Endodermal cell (in vitro differentiated cells): Measurements from ENCODE around the gene ARIH2. TPM values are rescaled to one million over a fixed set of nuclear protein-coding genes. Genes with fewer than 3 reads are reported as not detected.

ENCODE experiments used
- DNase-seq: peaks from one replicate; pipeline ENCODE4 v3.0.0-alpha.2; 2017
- H3K27ac ChIP-seq: 2 replicates; pipeline ENCODE4 v1.5.1; 2013; ENCODE audit warnings: mild to moderate bottlenecking, low read depth, low read length, moderate library complexity
- H3K27me3 ChIP-seq: 2 replicates; pipeline ENCODE4 v1.6.1; 2013; ENCODE audit warnings: mild to moderate bottlenecking, low read length, moderate library complexity; ENCODE audit not compliant: insufficient read depth, control insufficient read depth, poor library complexity, severe bottlenecking
- H3K36me3 ChIP-seq: 2 replicates; pipeline ENCODE4 v1.7.0; 2013; ENCODE audit warnings: mild to moderate bottlenecking, low read length, moderate library complexity; ENCODE audit not compliant: control insufficient read depth, insufficient read depth
- H3K4me1 ChIP-seq: one replicate; pipeline ENCODE4 v1.7.0; 2013; ENCODE audit warnings: low read length; ENCODE audit not compliant: control insufficient read depth, insufficient read depth
- H3K4me3 ChIP-seq: 2 replicates; pipeline ENCODE4 v1.5.1; 2013; ENCODE audit warnings: mild to moderate bottlenecking, low read length, moderate library complexity
- H3K9ac ChIP-seq: 2 replicates; pipeline ENCODE4 v1.6.1; 2013; ENCODE audit warnings: mild to moderate bottlenecking, low read length, moderate library complexity; ENCODE audit not compliant: poor library complexity, severe bottlenecking; ENCODE audit errors: extremely low read depth
- H3K9me3 ChIP-seq: 2 replicates; pipeline ENCODE4 v1.6.1; 2013; ENCODE audit warnings: mild to moderate bottlenecking, low read length, moderate library complexity; ENCODE audit not compliant: control insufficient read depth
- H3K27ac Mint-ChIP-seq: 2 replicates; pipeline ENCODE4 v1.8.0; 2020; ENCODE audit warnings: mixed read lengths
- H3K27me3 Mint-ChIP-seq: 2 replicates; pipeline ENCODE4 v1.8.0; 2021; ENCODE audit warnings: mild to moderate bottlenecking, mixed read lengths; ENCODE audit not compliant: insufficient read depth
- H3K36me3 Mint-ChIP-seq: 2 replicates; pipeline ENCODE4 v1.8.0; 2020; ENCODE audit warnings: low read depth, mixed read lengths
- H3K4me1 Mint-ChIP-seq: 2 replicates; pipeline ENCODE4 v1.8.0; 2020; ENCODE audit warnings: mixed read lengths
- H3K4me3 Mint-ChIP-seq: 2 replicates; pipeline ENCODE4 v1.8.0; 2020; ENCODE audit warnings: mild to moderate bottlenecking, moderate library complexity, mixed read lengths
- H3K9me3 Mint-ChIP-seq: 2 replicates; pipeline ENCODE4 v1.8.0; 2020; ENCODE audit warnings: mild to moderate bottlenecking, mixed read lengths
- CTCF ChIP-seq: fragments of 200-600 bp; sonication (generic); conservative IDR thresholded peaks from 2 replicates; pipeline ENCODE4 v1.5.0; 2021; ENCODE audit warnings: antibody characterized with exemption, mild to moderate bottlenecking
- WGBS, 2 experiments: methylation state at CpG; one replicate each; pipeline versions ENCODE4 v1.1.5 to v1.1.7; 2013; ENCODE audit warnings: missing lambda C conversion rate in 2 of 2, mixed read lengths in 1 of 2; ENCODE audit not compliant: insufficient coverage in 1 of 2, insufficient read length in 1 of 2; 5-methylcytosine and 5-hydroxymethylcytosine counted together
- microRNA-seq: library from miRNA; unstranded; fragments of <30 nt; microRNA quantifications from one replicate; pipeline ENCODE4 v1.2.0, GENCODE V29; 2020; ENCODE audit warnings: borderline microRNAs expressed
- total RNA-seq, 2 donors: library from RNA; stranded (reverse); fragmentation: NEBNext Ultra II Directional in 1 of 2; extraction: Animal tissue kit (Norgen Biotek cat#: 25700) in 1 of 2; gene quantifications; 2 replicates in 1 of 2; 3 replicates in 1 of 2; pipeline ENCODE4 v1.2.1, GENCODE V29; 2021

Gene ARIH2
- total RNA-seq, 2 donors from 2014 or later = 86.6 to 113 TPM

GRCh38 chr3:49035281-49035680, 116.6 kb downstream of the ARIH2 start:
- H3K9ac ChIP-seq = no peak overlapping the region
- DNase-seq = no peak
- H3K9me3 ChIP-seq = no peaks in the 10 kb centered on the region
- Mint-ChIP-seq H3K36me3 (peaks cover 63% of the 10 kb centered on the region), H3K4me3 (no peak overlapping the region), H3K27me3 (no peaks in the 10 kb centered on the region), H3K4me1 (no peaks in the 10 kb centered on the region), H3K9me3 (no peaks in the 10 kb centered on the region), H3K27ac (no peak overlapping the region)
- peaks cover 62% of the 10 kb centered on the region for H3K36me3 ChIP-seq
- 91 to 92% methylated on average over 3 of the region's 3 CpGs for WGBS, 2 experiments
- no peak overlapping the region for H3K27ac ChIP-seq
- no peaks in the 10 kb centered on the region for H3K4me1 ChIP-seq
- no peaks in the 10 kb centered on the region for H3K27me3 ChIP-seq
- no peak overlapping the region for H3K4me3 ChIP-seq
- TF ChIP-seq CTCF = no peak

Small RNA genes within 50 kb of the gene (microRNA-seq; reads per million reads assigned to microRNA genes)
- gene MIR191 (1,572 reads per million, percentile 95 among the genes with 10 or more reads in this experiment), gene MIR425 (1,519 reads per million, percentile 95 among the genes with 10 or more reads in this experiment)

Other genes starting within 250 kb of the ARIH2 start
- gene NCKIPSD, start 232.9 kb upstream of the ARIH2 start, total RNA-seq = 10 to 100 TPM; 30.9 to 32.5 TPM
- 100 to 1,000 TPM; 104 to 127 TPM for gene IP6K2, start 201.6 kb upstream of the ARIH2 start, total RNA-seq
- 10 to 100 TPM; 38.9 to 41.2 TPM for gene PRKAR2A, start 71.0 kb upstream of the ARIH2 start, total RNA-seq
- gene SLC25A20, start 20.0 kb upstream of the ARIH2 start, total RNA-seq = 1 to 10 TPM; 5.0 to 6.7 TPM
- 10 to 100 TPM; 12.4 to 17.6 TPM for gene P4HTM, start 71.4 kb downstream of the ARIH2 start, total RNA-seq
- gene WDR6, start 88.5 kb downstream of the ARIH2 start, total RNA-seq = 100 to 1,000 TPM; 106 to 166 TPM
- 10 to 100 TPM; 40.8 to 41.9 TPM for gene DALRD3, start 99.7 kb downstream of the ARIH2 start, total RNA-seq
- gene NDUFAF3, start 103.3 kb downstream of the ARIH2 start, total RNA-seq = 10 to 100 TPM; 32.9 to 39.1 TPM
- gene IMPDH2, start 110.6 kb downstream of the ARIH2 start, total RNA-seq = 100 to 1,000 TPM; 180 to 195 TPM
- 100 to 1,000 TPM; 127 to 155 TPM for gene QRICH1, start 175.2 kb downstream of the ARIH2 start, total RNA-seq
- 100 to 1,000 TPM; 314 to 358 TPM for gene QARS1, start 185.9 kb downstream of the ARIH2 start, total RNA-seq
- gene USP19, start 202.0 kb downstream of the ARIH2 start, total RNA-seq = 10 to 100 TPM; 61.5 to 63.2 TPM
- 10 to 100 TPM; 83.6 to 97.8 TPM for gene LAMB2, start 214.2 kb downstream of the ARIH2 start, total RNA-seq
- 10 to 100 TPM; 23.4 to 25.7 TPM for gene CCDC71, start 247.5 kb downstream of the ARIH2 start, total RNA-seq